ENCODE measurements around the gene THAP4. TPM values are rescaled to one million over a fixed set of nuclear protein-coding genes. Genes with fewer than 3 reads are reported as not detected.
A peak's percentile ranks its signal among the peaks of the same experiment; 100 is the strongest.

THAP4 gene
- total RNA-seq, 2 donors from 2014 or later: 54.6 to 66.1 TPM

GRCh38 chr2:241561832-241562231 lies 75.1 kb downstream of the THAP4 start:
- Histone ChIP-seq H3K4me3 (ENCODE audit: low read length) (no peak overlapping the region), H3K4me1 (ENCODE audit: control insufficient read depth, insufficient read depth, low read length) (peaks cover 4% of the 10 kb centered on the region), H3K9me3 (ENCODE audit: control insufficient read depth, low read length) (peaks cover 9% of the 10 kb centered on the region), H3K27ac (ENCODE audit: low read depth, low read length) (no peak overlapping the region), H3K27me3 (ENCODE audit: control insufficient read depth, insufficient read depth, low read length, poor library complexity, severe bottlenecking) (no peaks in the 10 kb centered on the region), H3K9ac (ENCODE audit: extremely low read depth, low read length, poor library complexity, severe bottlenecking) (no peak overlapping the region), H3K36me3 (ENCODE audit: control insufficient read depth, insufficient read depth, low read length) (no peaks in the 10 kb centered on the region)
- Mint-ChIP-seq H3K4me3 (no peak overlapping the region), H3K27me3 (ENCODE audit: insufficient read depth) (peaks cover 6% of the 10 kb centered on the region), H3K4me1 (peaks cover 3% of the 10 kb centered on the region), H3K27ac (no peak overlapping the region), H3K36me3 (ENCODE audit: low read depth) (no peaks in the 10 kb centered on the region), H3K9me3 (peaks cover 9% of the 10 kb centered on the region)
- no peak for TF ChIP-seq CTCF (conservative IDR thresholded peaks at IDR 0.05)
- WGBS, 2 experiments (ENCODE audit: insufficient coverage in 1 of 2, insufficient read length in 1 of 2): 85% methylated on average over 18 of the region's 18 CpGs; no CpG with 5 or more reads in 1 of the 2 experiments
- peak; percentile 73 for DNase-seq

DNA sequence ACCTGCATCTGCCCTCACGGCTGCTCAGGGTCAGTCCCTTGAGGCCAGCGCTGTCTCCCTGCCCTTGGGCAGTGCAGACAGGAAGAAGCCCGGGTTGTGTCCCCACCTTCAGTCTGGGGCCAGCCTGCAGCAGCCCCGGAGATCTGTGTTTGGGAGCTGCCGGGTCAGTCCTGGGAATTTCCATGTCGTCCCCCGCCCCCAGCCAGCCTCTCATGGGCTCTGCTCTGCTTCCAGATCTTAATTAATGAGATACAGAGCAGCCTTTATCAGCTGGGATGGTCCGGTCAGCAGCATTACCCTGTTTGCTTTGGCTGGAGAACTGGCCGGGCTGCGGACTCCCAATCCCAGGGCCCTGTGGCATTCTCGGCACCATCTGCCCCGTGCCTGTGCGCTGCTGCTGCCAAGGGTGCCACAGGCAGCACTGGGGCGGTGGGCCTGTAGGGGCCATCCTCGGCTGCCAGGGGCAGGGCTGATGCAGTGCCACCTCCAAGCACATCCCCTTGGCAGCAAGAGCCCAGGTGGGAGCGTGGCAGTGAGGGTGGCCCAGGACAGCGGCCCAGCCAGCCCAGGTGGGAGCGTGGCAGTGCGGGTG lies 76.0 kb downstream of the THAP4 start:
- H3K9ac ChIP-seq (ENCODE audit: extremely low read depth, low read length, poor library complexity, severe bottlenecking): no peak overlapping the region
- H3K27me3 ChIP-seq (ENCODE audit: control insufficient read depth, insufficient read depth, low read length, poor library complexity, severe bottlenecking): no peaks in the 10 kb centered on the region
- Mint-ChIP-seq H3K4me1 (peaks cover 3% of the 10 kb centered on the region), H3K27ac (no peak overlapping the region), H3K27me3 (ENCODE audit: insufficient read depth) (peaks cover 6% of the 10 kb centered on the region), H3K9me3 (peaks cover 16% of the 10 kb centered on the region), H3K4me3 (peak overlapping the region; percentile 60), H3K36me3 (ENCODE audit: low read depth) (no peaks in the 10 kb centered on the region)
- no peak overlapping the region for H3K27ac ChIP-seq (ENCODE audit: low read depth, low read length)
- no peak for TF ChIP-seq CTCF (conservative IDR thresholded peaks at IDR 0.05)
- H3K4me3 ChIP-seq (ENCODE audit: low read length): no peak overlapping the region
- WGBS, 2 experiments (ENCODE audit: insufficient coverage in 1 of 2, insufficient read length in 1 of 2): 95 to 97% methylated on average over 12 to 17 of the region's 19 CpGs
- peak; percentile 49 for DNase-seq
- peaks cover 11% of the 10 kb centered on the region for H3K9me3 ChIP-seq (ENCODE audit: control insufficient read depth, low read length)
- H3K36me3 ChIP-seq (ENCODE audit: control insufficient read depth, insufficient read depth, low read length): no peaks in the 10 kb centered on the region
- H3K4me1 ChIP-seq (ENCODE audit: control insufficient read depth, insufficient read depth, low read length): peaks cover 4% of the 10 kb centered on the region

- Mint-ChIP-seq H3K4me3 (peak overlapping the region; percentile 60), H3K4me1 (peaks cover 3% of the 10 kb centered on the region), H3K9me3 (peaks cover 20% of the 10 kb centered on the region), H3K36me3 (ENCODE audit: low read depth) (no peaks in the 10 kb centered on the region), H3K27me3 (ENCODE audit: insufficient read depth) (peaks cover 6% of the 10 kb centered on the region), H3K27ac (no peak overlapping the region)
- peaks cover 4% of the 10 kb centered on the region for H3K4me1 ChIP-seq (ENCODE audit: control insufficient read depth, insufficient read depth, low read length)
- DNase-seq: peak; percentile 52
- no peak for TF ChIP-seq CTCF (conservative IDR thresholded peaks at IDR 0.05)
- no peak overlapping the region for H3K27ac ChIP-seq (ENCODE audit: low read depth, low read length)
- no peak overlapping the region for H3K9ac ChIP-seq (ENCODE audit: extremely low read depth, low read length, poor library complexity, severe bottlenecking)
- H3K4me3 ChIP-seq (ENCODE audit: low read length): peak overlapping the region; percentile 76
- 90 to 92% methylated on average over 17 to 18 of the region's 18 CpGs for WGBS, 2 experiments (ENCODE audit: insufficient coverage in 1 of 2, insufficient read length in 1 of 2)
- H3K27me3 ChIP-seq (ENCODE audit: control insufficient read depth, insufficient read depth, low read length, poor library complexity, severe bottlenecking): no peaks in the 10 kb centered on the region
- H3K36me3 ChIP-seq (ENCODE audit: control insufficient read depth, insufficient read depth, low read length): no peaks in the 10 kb centered on the region
- peaks cover 14% of the 10 kb centered on the region for H3K9me3 ChIP-seq (ENCODE audit: control insufficient read depth, low read length)
Measured at GRCh38 chr2:241560162-241560882, 76.6 kb downstream of the THAP4 start.

Data from endodermal cell (in vitro differentiated cells).